Prostate gland (tissue), 2 donors: ENCODE measurements around the gene CAPN11.
"Not testable (repeated sequence)": the region's sequence is repeated elsewhere in the genome, so short reads cannot be mapped to it uniquely, and the experiment has no call there.

Experiments used
- POLR2A ChIP-seq: fragments of 450-650 bp; IDR thresholded peaks from one replicate; pipeline ENCODE4 v1.6.1; 2016; ENCODE audit warnings: antibody characterized with exemption, mild to moderate bottlenecking
- TF ChIP-seq, protein P1 (sequence below), 4 experiments: fragments of 200-600 bp in 2 of 4; fragments of 450-650 bp in 2 of 4; sonication (generic) in 2 of 4; IDR thresholded peaks; 1 replicate in 3 of 4; 2 replicates in 1 of 4; pipeline ENCODE4 v1.5.1; 2016 to 2019; ENCODE audit warnings: antibody characterized with exemption in 4 of 4, mild to moderate bottlenecking in 2 of 4, moderate library complexity in 2 of 4

DNA sequence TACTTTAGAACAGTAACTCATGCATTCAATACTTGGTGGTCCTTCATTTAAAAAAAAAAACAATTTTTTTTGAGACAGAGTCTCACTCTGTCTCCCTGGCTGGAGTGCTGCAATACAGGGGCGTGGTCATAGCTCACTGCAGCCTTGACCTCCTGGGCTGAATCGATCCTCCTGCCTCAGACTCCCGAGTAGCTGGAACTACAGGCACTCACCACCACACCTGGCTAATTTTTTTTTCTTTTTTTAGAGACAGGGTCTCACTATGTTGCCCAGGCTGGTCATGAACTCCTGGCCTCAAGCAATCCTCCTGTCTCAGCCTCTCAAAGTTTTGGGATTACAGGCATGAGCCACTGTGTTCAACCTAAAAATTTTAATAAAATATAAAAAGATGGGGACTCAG, 14.1 kb upstream of the CAPN11 start:
- TF ChIP-seq, protein P1, sequence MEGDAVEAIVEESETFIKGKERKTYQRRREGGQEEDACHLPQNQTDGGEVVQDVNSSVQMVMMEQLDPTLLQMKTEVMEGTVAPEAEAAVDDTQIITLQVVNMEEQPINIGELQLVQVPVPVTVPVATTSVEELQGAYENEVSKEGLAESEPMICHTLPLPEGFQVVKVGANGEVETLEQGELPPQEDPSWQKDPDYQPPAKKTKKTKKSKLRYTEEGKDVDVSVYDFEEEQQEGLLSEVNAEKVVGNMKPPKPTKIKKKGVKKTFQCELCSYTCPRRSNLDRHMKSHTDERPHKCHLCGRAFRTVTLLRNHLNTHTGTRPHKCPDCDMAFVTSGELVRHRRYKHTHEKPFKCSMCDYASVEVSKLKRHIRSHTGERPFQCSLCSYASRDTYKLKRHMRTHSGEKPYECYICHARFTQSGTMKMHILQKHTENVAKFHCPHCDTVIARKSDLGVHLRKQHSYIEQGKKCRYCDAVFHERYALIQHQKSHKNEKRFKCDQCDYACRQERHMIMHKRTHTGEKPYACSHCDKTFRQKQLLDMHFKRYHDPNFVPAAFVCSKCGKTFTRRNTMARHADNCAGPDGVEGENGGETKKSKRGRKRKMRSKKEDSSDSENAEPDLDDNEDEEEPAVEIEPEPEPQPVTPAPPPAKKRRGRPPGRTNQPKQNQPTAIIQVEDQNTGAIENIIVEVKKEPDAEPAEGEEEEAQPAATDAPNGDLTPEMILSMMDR (IDR thresholded peaks at IDR 0.05) = not testable (repeated sequence)
- TF ChIP-seq POLR2A = not testable (repeated sequence)
